GM21515 (cell line): ENCODE results near the gene C1QC.

ENCODE experiments used
- ATAC-seq: cut with Tn5 transposase; IDR thresholded peaks from one replicate; pipeline ENCODE4 v1.9.1; 2021; ENCODE audit not compliant: unreplicated experiment

The C1QC gene

GRCh38 chr1:22676916-22677583 is 33.6 kb downstream of the C1QC start:
- no peak for ATAC-seq

DNA sequence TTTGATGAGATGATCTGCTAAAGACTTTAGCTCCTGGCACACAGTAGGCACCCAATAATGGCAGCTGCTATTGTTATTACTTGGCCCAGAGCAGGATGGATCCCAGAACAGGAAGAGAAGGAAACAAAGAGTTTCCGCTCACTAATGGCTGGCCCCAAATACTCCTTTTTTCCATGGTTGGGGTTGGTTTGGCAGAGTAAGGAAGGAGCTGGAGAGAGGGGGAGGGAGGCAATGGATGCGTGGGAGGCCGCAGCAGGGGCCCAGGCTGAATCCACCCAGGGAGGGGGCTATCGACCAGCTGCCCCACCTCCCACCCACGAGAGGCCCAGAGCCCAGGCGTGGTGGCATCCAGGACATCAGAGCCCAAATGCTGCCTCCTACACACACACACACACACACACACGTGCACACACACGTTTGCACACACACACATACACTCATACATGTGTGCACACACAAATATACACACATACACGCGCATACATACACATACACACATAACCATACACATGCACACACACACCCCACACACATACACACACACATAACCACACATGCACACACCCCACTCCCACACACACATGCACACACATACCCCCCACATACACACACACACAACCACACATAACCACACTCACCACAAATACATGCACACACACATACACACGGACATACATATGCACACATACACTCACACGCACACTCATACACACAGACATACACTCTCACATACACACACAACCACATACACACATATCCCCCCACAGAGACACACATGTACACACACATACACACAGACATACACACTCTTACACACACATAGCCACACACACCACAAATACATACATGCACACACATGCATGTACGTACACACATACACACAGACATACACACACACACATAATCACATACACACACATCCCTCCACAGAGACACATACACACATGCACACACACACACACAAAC is 34.8 kb downstream of the C1QC start:
- ATAC-seq = no peak

GRCh38 chr1:22680726-22681125 is 37.3 kb downstream of the C1QC start:
- no peak for ATAC-seq

DNA sequence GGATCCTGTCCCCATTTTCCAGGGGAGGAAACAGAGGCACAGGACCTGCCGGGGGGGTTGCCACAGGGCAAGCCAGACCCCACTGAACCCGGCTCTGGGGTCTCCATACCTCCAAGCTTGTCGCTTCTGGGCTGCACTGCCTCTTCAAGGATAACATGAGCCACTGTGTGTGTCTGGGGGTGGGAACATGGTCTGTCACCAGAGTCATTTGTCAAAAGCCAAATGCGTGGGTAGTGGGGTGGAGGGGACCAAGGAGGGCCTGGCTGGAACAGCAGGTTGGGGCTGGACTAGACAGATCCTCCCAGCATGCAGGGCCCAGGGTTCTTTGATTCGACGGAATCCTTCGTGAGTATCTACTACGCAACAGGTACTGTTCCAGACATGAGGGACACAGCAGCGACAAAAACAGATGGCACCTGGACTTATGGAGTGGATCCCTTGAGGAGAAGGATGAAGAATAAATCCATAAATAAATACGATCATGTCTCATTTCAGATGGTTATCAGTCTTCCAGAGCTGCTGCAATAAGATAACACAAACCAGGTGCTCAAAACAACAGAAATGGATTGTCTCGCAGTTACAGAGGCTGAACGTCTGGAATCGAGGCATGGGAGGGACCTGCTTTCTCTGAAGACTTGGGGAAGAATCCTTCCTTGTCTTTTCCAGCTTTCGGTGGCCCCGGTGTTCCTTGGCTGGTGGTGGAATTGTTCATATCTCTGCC is 38.3 kb downstream of the C1QC start:
- no peak for ATAC-seq

GRCh38 chr1:22683547-22683946 is 40.1 kb downstream of the C1QC start:
- no peak for ATAC-seq

DNA sequence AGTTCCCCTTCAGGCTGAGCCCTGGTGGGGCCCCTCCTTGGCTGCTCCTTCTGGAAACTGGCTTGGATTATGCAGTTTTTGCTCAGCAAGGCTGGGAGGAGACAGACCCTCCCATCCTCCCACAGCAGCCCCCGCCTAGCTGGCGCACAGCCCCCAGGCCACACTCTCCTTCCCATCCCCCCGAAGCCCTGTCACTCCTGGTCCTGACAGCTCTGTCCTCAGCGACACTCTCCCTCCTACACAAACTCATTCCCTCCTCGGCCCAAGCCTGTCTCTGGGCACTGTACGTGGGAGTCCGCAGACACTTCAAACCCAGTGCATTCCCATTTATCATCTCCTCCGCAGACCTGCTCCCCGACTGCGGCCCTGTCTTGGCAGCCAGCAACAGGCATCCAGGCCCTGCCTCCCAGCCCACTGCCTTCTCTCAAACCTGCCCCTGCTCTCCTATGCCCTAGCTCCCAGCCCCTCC is 42.2 kb downstream of the C1QC start:
- ATAC-seq = no peak

DNA sequence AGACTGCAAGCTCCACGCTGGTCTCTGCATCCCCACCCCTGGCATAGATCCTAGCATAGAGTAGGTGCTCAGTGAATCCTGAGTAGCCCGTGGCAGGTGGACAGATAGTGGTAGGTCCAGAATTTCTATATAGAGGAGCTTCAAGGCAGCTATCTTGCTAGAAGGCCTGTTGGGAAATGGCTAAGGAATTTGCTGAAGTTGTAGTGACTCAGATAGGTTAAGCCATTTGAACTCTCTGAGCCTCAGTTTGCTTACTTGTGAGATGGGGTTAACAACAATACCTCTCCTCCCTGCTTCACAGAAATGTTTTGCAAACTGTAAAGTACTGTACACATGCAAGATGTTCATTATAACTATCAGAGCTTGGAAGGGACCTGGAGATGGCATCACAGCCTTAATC is 43.8 kb downstream of the C1QC start:
- ATAC-seq = no peak

DNA sequence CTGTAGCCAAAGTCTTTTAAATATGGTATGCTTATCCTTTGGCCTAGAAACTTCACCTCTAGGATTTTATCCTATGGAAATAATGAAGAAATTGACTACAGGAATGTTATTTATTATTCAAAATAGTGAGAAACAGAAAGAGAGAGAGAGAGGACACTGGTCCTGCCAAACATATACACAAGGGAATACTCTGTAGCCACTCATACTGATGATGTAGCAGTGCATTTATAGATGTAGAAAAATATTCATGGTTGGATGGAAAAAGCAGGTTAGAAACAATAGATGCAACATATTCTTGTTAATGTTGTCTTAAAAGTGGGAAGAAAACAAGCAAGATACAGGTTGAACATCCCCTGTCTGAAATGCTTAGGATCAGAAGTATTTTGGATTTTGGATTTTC is 45.0 kb downstream of the C1QC start:
- ATAC-seq = no peak

- no peak for ATAC-seq
Observed at GRCh38 chr1:22689505-22689904, 46.1 kb downstream of the C1QC start.

DNA sequence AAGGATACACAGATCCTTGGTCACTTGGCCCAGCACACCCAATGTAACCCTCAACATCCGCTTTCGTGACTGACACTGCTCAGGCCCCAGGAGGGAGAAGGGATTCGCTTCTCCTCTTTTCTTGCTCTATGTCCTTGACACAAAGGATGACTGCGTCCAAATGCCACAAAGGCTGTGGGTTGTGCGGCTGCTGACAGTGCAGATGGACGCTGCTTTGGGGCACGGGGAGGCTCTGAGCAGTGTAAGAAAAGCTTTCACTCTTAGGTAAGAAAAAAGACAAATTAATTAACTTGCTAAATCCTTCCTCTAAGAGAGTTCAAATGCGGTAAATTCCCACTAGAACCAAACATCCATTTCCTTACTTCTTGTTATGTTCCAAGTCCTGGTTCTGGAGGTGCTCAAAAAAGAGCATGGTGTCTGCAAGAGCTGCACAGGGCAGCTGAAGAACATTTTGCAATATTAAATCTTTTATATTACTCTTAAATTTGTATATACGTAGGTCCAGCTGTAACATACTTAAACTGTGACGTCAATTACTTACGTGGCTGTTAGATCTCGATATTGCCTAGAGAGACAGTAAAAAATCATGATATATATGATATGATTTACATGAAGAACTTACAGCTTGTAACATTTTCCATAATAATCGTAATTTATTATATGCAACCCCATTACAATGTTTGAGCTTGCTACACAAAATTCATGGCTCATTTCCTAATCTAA is 47.8 kb downstream of the C1QC start:
- ATAC-seq = no peak

GRCh38 chr1:22694172-22694571 is 50.7 kb downstream of the C1QC start:
- no peak for ATAC-seq

DNA sequence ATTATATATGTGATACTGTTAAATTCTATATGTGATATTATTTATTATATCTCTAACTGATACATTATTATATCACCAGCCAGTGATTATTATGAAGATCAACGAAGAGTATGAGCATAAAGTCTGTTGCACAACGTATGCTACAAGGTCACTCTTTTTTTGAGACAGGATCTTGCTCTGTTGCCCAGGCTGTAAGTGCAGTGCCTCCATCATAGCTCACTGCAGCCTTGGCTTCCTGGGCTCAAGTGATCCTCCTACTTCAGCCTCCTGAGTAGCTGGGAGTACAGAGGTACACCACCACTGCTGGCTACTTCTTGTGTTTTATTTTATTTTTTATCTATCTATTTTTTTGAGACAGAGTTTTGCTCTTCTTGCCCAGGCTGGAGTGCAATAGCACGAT is 53.2 kb downstream of the C1QC start:
- no peak for ATAC-seq
